ENCODE results near the gene NAV2. TPM values are rescaled to one million over a fixed set of nuclear protein-coding genes. Genes with fewer than 3 reads are reported as not detected.

The NAV2 gene
- total RNA-seq, 1 experiment from 2014 or later, result 46.3 TPM

DNA sequence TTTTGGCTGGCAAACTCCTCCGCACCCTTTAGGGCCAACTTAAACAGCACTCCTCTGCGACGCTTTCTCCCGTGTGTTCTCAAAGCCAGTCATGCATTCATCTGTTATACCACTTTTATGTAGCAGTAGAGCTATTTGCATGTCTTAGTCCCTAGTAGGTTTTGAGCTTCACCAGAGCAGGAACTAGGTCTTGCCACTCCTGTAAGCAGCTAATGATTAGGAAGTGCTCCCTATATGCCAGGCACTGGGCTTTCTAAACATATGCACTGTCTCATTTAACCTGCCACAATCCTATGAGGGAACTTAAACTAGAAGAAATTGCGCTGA lies 266.8 kb downstream of the NAV2 start:
- no peak overlapping the region for H2BK12ac ChIP-seq (ENCODE audit: insufficient read length, low read depth, low read length)
- Mint-ChIP-seq H3K4me1 (peaks cover 7 to 15% of the 10 kb centered on the region in 2 experiments), H3K9me3 (no peaks in the 10 kb centered on the region), H3K27ac (no peak overlapping the region), H3K27me3 (ENCODE audit: low read depth) (no peaks in the 10 kb centered on the region), H3K36me3 (ENCODE audit: insufficient read depth in 1 of 3, low read depth in 3 of 3) (peaks cover 0 to 10% (median 6%) of the 10 kb centered on the region in 3 experiments; a peak in 5 of 7 replicates), H3K4me3 (no peak overlapping the region)
- H2BK20ac ChIP-seq (ENCODE audit: low read depth, low read length, poor library complexity, severe bottlenecking), result no peak overlapping the region
- no peak overlapping the region for H3K4me2 ChIP-seq (ENCODE audit: insufficient read depth, insufficient read length, low read length)
- H3K9me3 ChIP-seq (ENCODE audit: control insufficient read depth, low read depth, low read length), result no peaks in the 10 kb centered on the region
- H3K23me2 ChIP-seq (ENCODE audit: insufficient read length, low read depth, low read length, poor library complexity, severe bottlenecking), result no peaks in the 10 kb centered on the region
- no peak overlapping the region for H3K56ac ChIP-seq (ENCODE audit: insufficient read length, low read depth, low read length)
- H3K4me1 ChIP-seq (ENCODE audit: insufficient read depth, low read length), result no peaks in the 10 kb centered on the region
- DNase-seq, result no peak
- no peaks in the 10 kb centered on the region for H3K79me1 ChIP-seq (ENCODE audit: insufficient read depth, low read depth, low read length, poor library complexity, severe bottlenecking)
- no peak overlapping the region for H3K4ac ChIP-seq (ENCODE audit: low read depth, low read length)
- H3K9ac ChIP-seq (ENCODE audit: extremely low read depth, insufficient read length, low read length), result no peak overlapping the region
- no CpG with 5 or more reads among the region's 5 CpGs for whole genome bisulfite sequencing (ENCODE audit: extremely low coverage, insufficient read length, low lambda C conversion rate)
- no peak overlapping the region for H4K8ac ChIP-seq (replicated peaks; ENCODE audit: insufficient read length, low read depth, low read length)
- H3K23ac ChIP-seq (ENCODE audit: insufficient read length, low read depth, low read length), result no peak overlapping the region
- no peak overlapping the region for H4K5ac ChIP-seq (ENCODE audit: insufficient read length, low read depth, low read length)
- no peaks in the 10 kb centered on the region for H4K20me1 ChIP-seq (ENCODE audit: control insufficient read depth, insufficient read depth, insufficient read length)
- no peak overlapping the region for H3K27ac ChIP-seq (ENCODE audit: insufficient read length, low read depth, low read length)
- H2BK15ac ChIP-seq (ENCODE audit: low read depth, low read length), result no peak overlapping the region
- H3K79me2 ChIP-seq (ENCODE audit: insufficient read depth, low read length), result no peaks in the 10 kb centered on the region
- H3K18ac ChIP-seq (ENCODE audit: insufficient read length, low read depth, low read length), result no peak overlapping the region
- H2BK120ac ChIP-seq (ENCODE audit: low read depth, low read length, poor library complexity, severe bottlenecking), result no peak overlapping the region
- no peak overlapping the region for H4K91ac ChIP-seq (ENCODE audit: insufficient read length, low read depth, low read length)
- H3K14ac ChIP-seq (ENCODE audit: insufficient read depth, low read length), result no peak overlapping the region
- no peaks in the 10 kb centered on the region for H3K27me3 ChIP-seq (ENCODE audit: insufficient read depth, low read length)
- H3T11ph ChIP-seq (ENCODE audit: low read length), result no peak overlapping the region
- H2AK5ac ChIP-seq (ENCODE audit: insufficient read length, low read length), result no peak overlapping the region
- no peak overlapping the region for H2BK5ac ChIP-seq (ENCODE audit: insufficient read length, low read length)
- H2AFZ ChIP-seq (ENCODE audit: low read length), result no peak overlapping the region
- TF ChIP-seq, protein P1, sequence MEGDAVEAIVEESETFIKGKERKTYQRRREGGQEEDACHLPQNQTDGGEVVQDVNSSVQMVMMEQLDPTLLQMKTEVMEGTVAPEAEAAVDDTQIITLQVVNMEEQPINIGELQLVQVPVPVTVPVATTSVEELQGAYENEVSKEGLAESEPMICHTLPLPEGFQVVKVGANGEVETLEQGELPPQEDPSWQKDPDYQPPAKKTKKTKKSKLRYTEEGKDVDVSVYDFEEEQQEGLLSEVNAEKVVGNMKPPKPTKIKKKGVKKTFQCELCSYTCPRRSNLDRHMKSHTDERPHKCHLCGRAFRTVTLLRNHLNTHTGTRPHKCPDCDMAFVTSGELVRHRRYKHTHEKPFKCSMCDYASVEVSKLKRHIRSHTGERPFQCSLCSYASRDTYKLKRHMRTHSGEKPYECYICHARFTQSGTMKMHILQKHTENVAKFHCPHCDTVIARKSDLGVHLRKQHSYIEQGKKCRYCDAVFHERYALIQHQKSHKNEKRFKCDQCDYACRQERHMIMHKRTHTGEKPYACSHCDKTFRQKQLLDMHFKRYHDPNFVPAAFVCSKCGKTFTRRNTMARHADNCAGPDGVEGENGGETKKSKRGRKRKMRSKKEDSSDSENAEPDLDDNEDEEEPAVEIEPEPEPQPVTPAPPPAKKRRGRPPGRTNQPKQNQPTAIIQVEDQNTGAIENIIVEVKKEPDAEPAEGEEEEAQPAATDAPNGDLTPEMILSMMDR (conservative IDR thresholded peaks at IDR 0.05), result no peak
